Epithelial cell of esophagus (primary cell): ENCODE data around the gene TMEM19.
A peak's percentile ranks its signal among the peaks of the same experiment; 100 is the strongest.

ENCODE experiments used
- DNase-seq: peaks from one replicate; pipeline ENCODE4 v3.0.0; 2010; ENCODE audit warnings: low read depth
- H3K4me3 ChIP-seq: 2 replicates; pipeline ENCODE4 v1.5.1; 2011; ENCODE audit warnings: mild to moderate bottlenecking, low read length, control low read depth
- CTCF ChIP-seq: IDR thresholded peaks from 2 replicates; pipeline ENCODE4 v1.5.1; 2011; ENCODE audit warnings: low read depth, mild to moderate bottlenecking, low read length, control low read depth, inconsistent platforms; ENCODE audit not compliant: insufficient read depth; ENCODE audit errors: missing control alignments

TMEM19 gene

GRCh38 chr12:71655495-71655894 is 30.4 kb upstream of the TMEM19 start:
- TF ChIP-seq CTCF, result no peak
- H3K4me3 ChIP-seq, result no peak overlapping the region
- DNase-seq, result no peak

GRCh38 chr12:71655907-71656306 is 30.0 kb upstream of the TMEM19 start:
- H3K4me3 ChIP-seq, result no peak overlapping the region
- DNase-seq, result no peak
- no peak for TF ChIP-seq CTCF

- DNase-seq, result no peak
- TF ChIP-seq CTCF, result no peak
Measured at GRCh38 chr12:71656740-71657139, 29.1 kb upstream of the TMEM19 start.

GRCh38 chr12:71661977-71662530 is 23.8 kb upstream of the TMEM19 start:
- peak; percentile 35 for DNase-seq
- no peak for TF ChIP-seq CTCF
- peak overlapping the region; percentile 87 for H3K4me3 ChIP-seq

More at GRCh38 chr12:71656740-71657139, 29.1 kb upstream of the TMEM19 start:
- H3K4me3 ChIP-seq, result no peak overlapping the region

- TF ChIP-seq CTCF, result no peak
- peak; percentile 84 for DNase-seq
- peak overlapping the region; percentile 87 for H3K4me3 ChIP-seq
Measured at GRCh38 chr12:71662849-71663560, 22.9 kb upstream of the TMEM19 start.

- H3K4me3 ChIP-seq, result peak within 1 kb of the TSS; percentile 87
- DNase-seq, result peak; percentile 99
- TF ChIP-seq CTCF, result peak; percentile 37
Measured at GRCh38 chr12:71663561-71664410, 22.1 kb upstream of the TMEM19 start, which contains the start of the genes THAP2 and ZFC3H1. TSS of gene THAP2 (plus strand) at chr12:71664301. CDS start at chr12:71664510, 209 bp downstream. TSS of gene ZFC3H1 (minus strand) at chr12:71663848. CDS start at chr12:71663610, 238 bp downstream.
